ENCODE measurements around the gene TTC34. TPM values are rescaled to one million over a fixed set of nuclear protein-coding genes. Genes with fewer than 3 reads are reported as not detected.

The TTC34 gene
- total and polyA plus RNA-seq, 9 of the 15 experiments (the other 6 are each of a cell fraction or from before 2014, with no cell fraction given): 0.03 to 0.38 (median 0.05) TPM; not detected in 2

DNA sequence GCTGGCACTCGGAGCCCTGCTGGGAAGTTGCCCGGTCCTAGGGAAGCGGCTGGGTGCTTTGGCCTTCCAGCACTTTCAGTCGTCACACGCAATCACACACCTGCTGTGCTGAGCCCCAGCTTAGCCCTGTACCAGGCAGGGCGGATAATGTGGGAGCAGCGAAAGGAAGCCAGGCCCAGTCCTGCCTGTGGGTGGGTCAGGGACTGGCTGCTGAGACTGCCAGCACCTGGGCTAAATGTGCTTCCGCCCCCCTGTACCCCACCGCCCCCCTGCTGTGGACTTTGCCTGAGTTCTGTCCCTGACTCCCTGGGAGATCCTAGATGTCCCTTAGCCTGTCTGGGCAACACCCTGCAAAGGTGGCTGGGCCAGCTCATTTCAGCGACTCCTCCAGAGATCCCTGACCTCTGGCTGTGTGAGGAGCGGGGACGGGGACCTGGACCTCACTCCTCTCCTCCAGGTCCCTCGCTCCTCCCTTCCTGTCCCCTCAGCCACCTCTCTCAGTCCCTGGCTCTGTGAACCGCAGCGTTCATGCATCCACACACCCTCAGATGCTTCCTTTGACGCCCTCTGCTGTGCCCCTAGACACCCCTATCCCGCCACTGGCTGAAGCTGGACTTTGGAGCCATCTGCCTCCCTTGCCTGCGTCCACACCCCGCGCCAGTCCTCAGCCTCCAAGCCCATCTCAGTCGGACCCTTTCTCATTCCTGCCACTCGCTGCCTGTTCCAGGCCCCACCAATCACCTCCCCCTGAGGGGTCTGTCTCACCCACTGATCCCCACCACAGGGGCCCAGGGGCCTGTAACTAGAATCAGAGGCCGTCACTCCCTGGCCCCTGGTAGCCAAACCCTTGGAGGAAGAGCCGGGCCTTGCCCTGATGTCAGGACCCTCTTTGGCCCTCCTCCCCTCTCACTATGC is 170.1 kb downstream of the TTC34 start (continued):
- TF ChIP-seq BDP1 (IDR thresholded peaks at IDR 0.05; ENCODE audit: insufficient read depth, insufficient read length) (no peak), ZBTB49 (CRISPR knock-in tag; IDR thresholded peaks at IDR 0.05; ENCODE audit: borderline replicate concordance) (no peak), POLR2H (tag; IDR thresholded peaks at IDR 0.05; ENCODE audit: low read depth) (no peak), ILF3 (IDR thresholded peaks at IDR 0.05; ENCODE audit: borderline replicate concordance) (no peak), BCOR (IDR thresholded peaks at IDR 0.05) (no peak), THRA (IDR thresholded peaks at IDR 0.05) (no peak), SMARCB1 (IDR thresholded peaks at IDR 0.05; ENCODE audit: insufficient read length, low read depth) (no peak), TBL1XR1 (IDR thresholded peaks at IDR 0.05; ENCODE audit: low read length in 2 of 2) (no peak)
